Measurements from ENCODE around the gene GPR151. TPM values are rescaled to one million over a fixed set of nuclear protein-coding genes. Genes with fewer than 3 reads are reported as not detected.

The GPR151 gene
- polyA plus RNA-seq, 1 donor (not counting 4 experiments of a cell fraction or from before 2014, with no cell fraction given): not detected

GRCh38 chr5:146513462-146513861, 2.5 kb downstream of the GPR151 start:
- TF ChIP-seq, protein P1, sequence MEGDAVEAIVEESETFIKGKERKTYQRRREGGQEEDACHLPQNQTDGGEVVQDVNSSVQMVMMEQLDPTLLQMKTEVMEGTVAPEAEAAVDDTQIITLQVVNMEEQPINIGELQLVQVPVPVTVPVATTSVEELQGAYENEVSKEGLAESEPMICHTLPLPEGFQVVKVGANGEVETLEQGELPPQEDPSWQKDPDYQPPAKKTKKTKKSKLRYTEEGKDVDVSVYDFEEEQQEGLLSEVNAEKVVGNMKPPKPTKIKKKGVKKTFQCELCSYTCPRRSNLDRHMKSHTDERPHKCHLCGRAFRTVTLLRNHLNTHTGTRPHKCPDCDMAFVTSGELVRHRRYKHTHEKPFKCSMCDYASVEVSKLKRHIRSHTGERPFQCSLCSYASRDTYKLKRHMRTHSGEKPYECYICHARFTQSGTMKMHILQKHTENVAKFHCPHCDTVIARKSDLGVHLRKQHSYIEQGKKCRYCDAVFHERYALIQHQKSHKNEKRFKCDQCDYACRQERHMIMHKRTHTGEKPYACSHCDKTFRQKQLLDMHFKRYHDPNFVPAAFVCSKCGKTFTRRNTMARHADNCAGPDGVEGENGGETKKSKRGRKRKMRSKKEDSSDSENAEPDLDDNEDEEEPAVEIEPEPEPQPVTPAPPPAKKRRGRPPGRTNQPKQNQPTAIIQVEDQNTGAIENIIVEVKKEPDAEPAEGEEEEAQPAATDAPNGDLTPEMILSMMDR (optimal IDR thresholded peaks at IDR 0.05 in 1 of 3, IDR thresholded peaks at IDR 0.05 in 1 of 3, conservative IDR thresholded peaks at IDR 0.05 in 1 of 3; ENCODE audit: extremely low read depth in 1 of 3, insufficient read depth in 2 of 3, low read length in 3 of 3): no peak
- no peak for TF ChIP-seq EZH2 (IDR thresholded peaks at IDR 0.05; ENCODE audit: low read length)
- no peaks in the 10 kb centered on the region for H3K79me2 ChIP-seq (ENCODE audit: control insufficient read depth, insufficient read depth, low read length)
- no peak overlapping the region for H2AFZ ChIP-seq (ENCODE audit: control insufficient read depth, low read length)
- H3K4me1 ChIP-seq (ENCODE audit: control insufficient read depth, extremely low read depth, insufficient read depth, low read length): no peaks in the 10 kb centered on the region
- no peaks in the 10 kb centered on the region for H3K9me1 ChIP-seq (ENCODE audit: control insufficient read depth, extremely low read depth, insufficient read depth, low read length)
- dilution Hi-C loops (cut with MboI; ENCODE audit: extremely low pct_ligation_motif_present, low sequenced_read_pairs): no loop called here
- H3K9ac ChIP-seq (ENCODE audit: control insufficient read depth, extremely low read depth, insufficient read depth, low read length): no peak overlapping the region
- H3K27me3 ChIP-seq (ENCODE audit: control insufficient read depth, extremely low read depth, insufficient read depth, low read length): no peaks in the 10 kb centered on the region
- FAIRE-seq (no peak), DNase-seq (ENCODE audit: low read depth, low spot score) (no peak)
- peaks cover 4 to 18% of the 10 kb centered on the region in 2 experiments for H3K36me3 ChIP-seq (ENCODE audit: control insufficient read depth in 2 of 2, extremely low read depth in 1 of 2, insufficient read depth in 2 of 2, low read length in 2 of 2)
- H3K4me2 ChIP-seq (ENCODE audit: control insufficient read depth, extremely low read depth, insufficient read depth, low read depth, low read length): no peak overlapping the region
- H3K4me3 ChIP-seq (ENCODE audit: control insufficient read depth in 2 of 3, extremely low read depth in 1 of 3, insufficient read depth in 2 of 3, low read depth in 1 of 3, low read length in 3 of 3): no peak overlapping the region
- H4K20me1 ChIP-seq (ENCODE audit: control insufficient read depth, extremely low read depth, insufficient read depth, low read length): no peaks in the 10 kb centered on the region
- no peak overlapping the region for H3K27ac ChIP-seq (ENCODE audit: control insufficient read depth, insufficient read depth, low read length)
- H3K9me3 ChIP-seq (ENCODE audit: control insufficient read depth, low read depth, low read length): no peaks in the 10 kb centered on the region

DNA sequence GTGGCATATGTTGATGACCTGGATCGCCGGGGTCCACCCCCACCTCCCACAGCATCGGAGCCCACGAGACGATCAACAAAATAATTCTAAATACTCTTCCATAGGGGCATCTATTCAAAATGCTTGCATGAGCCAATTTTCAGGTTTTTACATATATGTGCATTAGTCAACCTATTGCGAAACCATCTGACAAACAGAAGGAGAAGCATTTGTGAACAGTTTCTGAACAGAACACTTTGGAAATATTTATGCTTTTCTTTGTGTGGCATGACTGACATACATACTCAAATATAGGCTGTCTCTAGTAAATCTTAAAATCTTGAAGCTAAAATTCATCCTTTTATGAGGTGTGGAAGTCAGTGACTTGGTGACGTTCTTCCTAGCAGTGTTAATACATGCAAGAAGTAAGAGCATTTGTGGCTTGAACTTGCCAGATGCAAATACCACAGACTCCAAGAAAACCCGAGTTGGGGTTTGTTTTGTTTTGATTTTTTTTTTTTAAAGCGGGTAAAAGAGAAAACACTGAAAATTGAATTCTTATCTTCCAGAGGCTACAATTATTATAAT, 5.3 kb downstream of the GPR151 start:
- H3K36me3 ChIP-seq (ENCODE audit: control insufficient read depth in 2 of 2, extremely low read depth in 1 of 2, insufficient read depth in 2 of 2, low read length in 2 of 2): peaks cover 7 to 25% of the 10 kb centered on the region in 2 experiments
- dilution Hi-C loops (cut with MboI; ENCODE audit: extremely low pct_ligation_motif_present, low sequenced_read_pairs): no loop called here
- H3K4me1 ChIP-seq (ENCODE audit: control insufficient read depth, extremely low read depth, insufficient read depth, low read length): no peaks in the 10 kb centered on the region
- no peaks in the 10 kb centered on the region for H3K9me1 ChIP-seq (ENCODE audit: control insufficient read depth, extremely low read depth, insufficient read depth, low read length)
- no peak overlapping the region for H3K4me3 ChIP-seq (ENCODE audit: control insufficient read depth in 2 of 3, extremely low read depth in 1 of 3, insufficient read depth in 2 of 3, low read depth in 1 of 3, low read length in 3 of 3)
- no peak overlapping the region for H3K27ac ChIP-seq (ENCODE audit: control insufficient read depth, insufficient read depth, low read length)
- no peak overlapping the region for H2AFZ ChIP-seq (ENCODE audit: control insufficient read depth, low read length)
- no peaks in the 10 kb centered on the region for H3K9me3 ChIP-seq (ENCODE audit: control insufficient read depth, low read depth, low read length)
- no peaks in the 10 kb centered on the region for H3K79me2 ChIP-seq (ENCODE audit: control insufficient read depth, insufficient read depth, low read length)
- H4K20me1 ChIP-seq (ENCODE audit: control insufficient read depth, extremely low read depth, insufficient read depth, low read length): no peaks in the 10 kb centered on the region
- no peaks in the 10 kb centered on the region for H3K27me3 ChIP-seq (ENCODE audit: control insufficient read depth, extremely low read depth, insufficient read depth, low read length)
- DNase-seq (ENCODE audit: low read depth, low spot score): no peak
- TF ChIP-seq EZH2 (IDR thresholded peaks at IDR 0.05; ENCODE audit: low read length): no peak
- TF ChIP-seq, protein P1 (optimal IDR thresholded peaks at IDR 0.05 in 1 of 3, IDR thresholded peaks at IDR 0.05 in 1 of 3, conservative IDR thresholded peaks at IDR 0.05 in 1 of 3; ENCODE audit: extremely low read depth in 1 of 3, insufficient read depth in 2 of 3, low read length in 3 of 3): no peak
- H3K4me2 ChIP-seq (ENCODE audit: control insufficient read depth, extremely low read depth, insufficient read depth, low read depth, low read length): no peak overlapping the region
- FAIRE-seq: peak; percentile 49
- H3K9ac ChIP-seq (ENCODE audit: control insufficient read depth, extremely low read depth, insufficient read depth, low read length): no peak overlapping the region
